Measurements from ENCODE around the gene DEUP1. TPM values are rescaled to one million over a fixed set of nuclear protein-coding genes. Genes with fewer than 3 reads are reported as not detected.

Gene DEUP1
- total and polyA plus RNA-seq, 9 of the 15 experiments (the other 6 are each of a cell fraction or from before 2014, with no cell fraction given): 1.4 to 10.9 (median 9.3) TPM

GRCh38 chr11:93340223-93340622, 9.7 kb downstream of the DEUP1 start (continued):
- TF ChIP-seq, protein P1, sequence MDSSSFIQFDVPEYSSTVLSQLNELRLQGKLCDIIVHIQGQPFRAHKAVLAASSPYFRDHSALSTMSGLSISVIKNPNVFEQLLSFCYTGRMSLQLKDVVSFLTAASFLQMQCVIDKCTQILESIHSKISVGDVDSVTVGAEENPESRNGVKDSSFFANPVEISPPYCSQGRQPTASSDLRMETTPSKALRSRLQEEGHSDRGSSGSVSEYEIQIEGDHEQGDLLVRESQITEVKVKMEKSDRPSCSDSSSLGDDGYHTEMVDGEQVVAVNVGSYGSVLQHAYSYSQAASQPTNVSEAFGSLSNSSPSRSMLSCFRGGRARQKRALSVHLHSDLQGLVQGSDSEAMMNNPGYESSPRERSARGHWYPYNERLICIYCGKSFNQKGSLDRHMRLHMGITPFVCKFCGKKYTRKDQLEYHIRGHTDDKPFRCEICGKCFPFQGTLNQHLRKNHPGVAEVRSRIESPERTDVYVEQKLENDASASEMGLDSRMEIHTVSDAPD (CRISPR knock-in tag; IDR thresholded peaks at IDR 0.05): no peak
- no peak for TF ChIP-seq ZNF217 (CRISPR knock-in tag; IDR thresholded peaks at IDR 0.05)
- TF ChIP-seq RCOR1 (IDR thresholded peaks at IDR 0.05; ENCODE audit: borderline replicate concordance in 1 of 2, low read depth in 2 of 2, low read length in 2 of 2): no peak
- no peak for TF ChIP-seq E4F1 (CRISPR knock-in tag; IDR thresholded peaks at IDR 0.05; ENCODE audit: borderline replicate concordance)
- TF ChIP-seq CHD1 (IDR thresholded peaks at IDR 0.05; ENCODE audit: low read length): no peak
- no peak for TF ChIP-seq HCFC1 (IDR thresholded peaks at IDR 0.05; ENCODE audit: low read depth, low read length)
- TF ChIP-seq, protein P2, sequence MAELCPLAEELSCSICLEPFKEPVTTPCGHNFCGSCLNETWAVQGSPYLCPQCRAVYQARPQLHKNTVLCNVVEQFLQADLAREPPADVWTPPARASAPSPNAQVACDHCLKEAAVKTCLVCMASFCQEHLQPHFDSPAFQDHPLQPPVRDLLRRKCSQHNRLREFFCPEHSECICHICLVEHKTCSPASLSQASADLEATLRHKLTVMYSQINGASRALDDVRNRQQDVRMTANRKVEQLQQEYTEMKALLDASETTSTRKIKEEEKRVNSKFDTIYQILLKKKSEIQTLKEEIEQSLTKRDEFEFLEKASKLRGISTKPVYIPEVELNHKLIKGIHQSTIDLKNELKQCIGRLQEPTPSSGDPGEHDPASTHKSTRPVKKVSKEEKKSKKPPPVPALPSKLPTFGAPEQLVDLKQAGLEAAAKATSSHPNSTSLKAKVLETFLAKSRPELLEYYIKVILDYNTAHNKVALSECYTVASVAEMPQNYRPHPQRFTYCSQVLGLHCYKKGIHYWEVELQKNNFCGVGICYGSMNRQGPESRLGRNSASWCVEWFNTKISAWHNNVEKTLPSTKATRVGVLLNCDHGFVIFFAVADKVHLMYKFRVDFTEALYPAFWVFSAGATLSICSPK (IDR thresholded peaks at IDR 0.05; ENCODE audit: borderline replicate concordance): no peak
- no peak for TF ChIP-seq BRD4 (IDR thresholded peaks at IDR 0.05)
- no peak for TF ChIP-seq MCM3 (IDR thresholded peaks at IDR 0.05)
- TF ChIP-seq, protein P3, sequence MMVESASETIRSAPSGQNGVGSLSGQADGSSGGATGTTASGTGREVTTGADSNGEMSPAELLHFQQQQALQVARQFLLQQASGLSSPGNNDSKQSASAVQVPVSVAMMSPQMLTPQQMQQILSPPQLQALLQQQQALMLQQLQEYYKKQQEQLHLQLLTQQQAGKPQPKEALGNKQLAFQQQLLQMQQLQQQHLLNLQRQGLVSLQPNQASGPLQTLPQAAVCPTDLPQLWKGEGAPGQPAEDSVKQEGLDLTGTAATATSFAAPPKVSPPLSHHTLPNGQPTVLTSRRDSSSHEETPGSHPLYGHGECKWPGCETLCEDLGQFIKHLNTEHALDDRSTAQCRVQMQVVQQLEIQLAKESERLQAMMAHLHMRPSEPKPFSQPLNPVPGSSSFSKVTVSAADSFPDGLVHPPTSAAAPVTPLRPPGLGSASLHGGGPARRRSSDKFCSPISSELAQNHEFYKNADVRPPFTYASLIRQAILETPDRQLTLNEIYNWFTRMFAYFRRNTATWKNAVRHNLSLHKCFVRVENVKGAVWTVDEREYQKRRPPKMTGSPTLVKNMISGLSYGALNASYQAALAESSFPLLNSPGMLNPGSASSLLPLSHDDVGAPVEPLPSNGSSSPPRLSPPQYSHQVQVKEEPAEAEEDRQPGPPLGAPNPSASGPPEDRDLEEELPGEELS (CRISPR knock-in tag; IDR thresholded peaks at IDR 0.05; ENCODE audit: borderline replicate concordance): no peak
